Mucosa of descending colon (tissue), 3 donors: ENCODE results near the gene MPDZ. TPM values are rescaled to one million over a fixed set of nuclear protein-coding genes. Genes with fewer than 3 reads are reported as not detected.

Experiments
- ATAC-seq: fragments of 200-7000 bp; cut with Tn5 transposase; one replicate; pipeline ENCODE4 v1.9.1; 2020; ENCODE audit warnings: mild to moderate bottlenecking, moderate library complexity
- DNase-seq, 3 donors: peaks; one replicate each; pipeline ENCODE4 v3.0.0-alpha.2; 2020
- H3K36me3 ChIP-seq: fragments of 200-600 bp; one replicate; pipeline ENCODE4 v1.8.0; 2021; ENCODE audit warnings: low read depth, mild to moderate bottlenecking
- H3K4me1 ChIP-seq: fragments of 200-600 bp; one replicate; pipeline ENCODE4 v1.8.0; 2021; ENCODE audit warnings: low read depth, mild to moderate bottlenecking
- H3K4me3 ChIP-seq: fragments of 200-600 bp; one replicate; pipeline ENCODE4 v1.8.0; 2021; ENCODE audit warnings: mild to moderate bottlenecking
- H3K9me3 ChIP-seq: fragments of 200-600 bp; one replicate; pipeline ENCODE4 v1.8.0; 2021; ENCODE audit warnings: mild to moderate bottlenecking
- CTCF ChIP-seq: fragments of 200-600 bp; IDR thresholded peaks from one replicate; pipeline ENCODE4 v1.8.0; 2022; ENCODE audit warnings: antibody characterized with exemption, mild to moderate bottlenecking
- intact Hi-C, 2 donors: fragments of 100-400 bp; cut with DNase I in 1 of 2; cut with micrococcal nuclease in 1 of 2; formaldehyde crosslinking; loops; one replicate each; pipeline versions ENCODE4 v1.11.0 to v1.11.1; 2022; cut with DNase I, micrococcal nuclease
- total RNA-seq, 3 donors: library from RNA; stranded (reverse); fragmentation: NEBNext Ultra II Directional in 2 of 3; extraction: Animal tissue kit (Norgen Biotek cat#: 25700) in 2 of 3; gene quantifications; one replicate each; pipeline versions ENCODE4 v1.2.1 to v1.2.4, GENCODE V29; 2021 to 2023
- donor health status: DM: no; HTN: no; CAD: no; lungs with moderate emphysema.
- donor health status: DM: no; HTN: no; CAD: no.
- donor health status: DM: no; HTN: yes; CAD: no.

Gene MPDZ
- total RNA-seq, 3 donors from 2014 or later: 3.4 to 50.7 (median 4.9) TPM

- no peak overlapping the region for H3K4me3 ChIP-seq
- intact Hi-C loops: no loop called here
- no peaks in the 10 kb centered on the region for H3K36me3 ChIP-seq
- TF ChIP-seq CTCF: no peak
- no peak for DNase-seq
- no peaks in the 10 kb centered on the region for H3K4me1 ChIP-seq
- ATAC-seq: no peak
- no peaks in the 10 kb centered on the region for H3K9me3 ChIP-seq
Measured at GRCh38 chr9:13270734-13271133, 8.8 kb downstream of the MPDZ start.

GRCh38 chr9:13269589-13270452, 9.7 kb downstream of the MPDZ start:
- intact Hi-C loops: no loop called here
- H3K4me3 ChIP-seq: no peak overlapping the region
- no peak for TF ChIP-seq CTCF
- no peaks in the 10 kb centered on the region for H3K4me1 ChIP-seq
- H3K36me3 ChIP-seq: no peaks in the 10 kb centered on the region
- no peaks in the 10 kb centered on the region for H3K9me3 ChIP-seq
- ATAC-seq (no peak), DNase-seq (no peak)

- Histone ChIP-seq H3K4me1 (no peaks in the 10 kb centered on the region), H3K9me3 (no peaks in the 10 kb centered on the region), H3K4me3 (no peak overlapping the region), H3K36me3 (no peaks in the 10 kb centered on the region)
- TF ChIP-seq CTCF: no peak
- DNase-seq: no peak
- intact Hi-C loops: no loop called here
- no peak for ATAC-seq
Measured at GRCh38 chr9:13268469-13268868, 11.0 kb downstream of the MPDZ start.

GRCh38 chr9:13267743-13268142, 11.7 kb downstream of the MPDZ start:
- no peak for TF ChIP-seq CTCF
- H3K4me3 ChIP-seq: no peak overlapping the region
- ATAC-seq (no peak), DNase-seq (no peak)
- H3K4me1 ChIP-seq: no peaks in the 10 kb centered on the region
- no peaks in the 10 kb centered on the region for H3K36me3 ChIP-seq
- H3K9me3 ChIP-seq: no peaks in the 10 kb centered on the region
- intact Hi-C loops: no loop called here

- intact Hi-C loops: no loop called here
- no peak for TF ChIP-seq CTCF
- no peaks in the 10 kb centered on the region for H3K36me3 ChIP-seq
- DNase-seq (no peak), ATAC-seq (no peak)
- H3K9me3 ChIP-seq: no peaks in the 10 kb centered on the region
- H3K4me1 ChIP-seq: no peaks in the 10 kb centered on the region
- no peak overlapping the region for H3K4me3 ChIP-seq
Measured at GRCh38 chr9:13266167-13266566, 13.3 kb downstream of the MPDZ start.
